BJ (cell line): Measurements from ENCODE around the gene CLEC1A. TPM values are rescaled to one million over a fixed set of nuclear protein-coding genes. Genes with fewer than 3 reads are reported as not detected.

ENCODE experiments used
- CTCF ChIA-PET: fragments of 350-600 bp; formaldehyde crosslinking; extraction: SDS; loops from one replicate; lab custom pipeline; 2021; ENCODE audit warnings: antibody characterized with exemption, inconsistent platforms; lab: Yijun Ruan, JAX
- POLR2A ChIA-PET: fragments of 300-600 bp; sonication (Branson Sonifier 250); formaldehyde crosslinking; extraction: SDS; loops from one replicate; lab custom pipeline; 2021; ENCODE audit warnings: antibody characterized with exemption; lab: Charles Lee
- DNase-seq: peaks from one replicate; pipeline ENCODE4 v3.0.0-alpha.2; 2011; ENCODE audit warnings: low read depth
- H3K27me3 ChIP-seq: 2 replicates; pipeline ENCODE4 v1.6.0; 2011; ENCODE audit warnings: low read length; ENCODE audit not compliant: control insufficient read depth, insufficient read depth
- H3K36me3 ChIP-seq: 2 replicates; pipeline ENCODE4 v1.5.1; 2011; ENCODE audit warnings: low read length; ENCODE audit not compliant: control insufficient read depth, insufficient read depth
- H3K4me3 ChIP-seq: 2 replicates; pipeline ENCODE4 v1.5.1; 2011; ENCODE audit warnings: low read depth, mild to moderate bottlenecking, control low read depth, low read length
- polyA plus RNA-seq: library from polyadenylated mRNA; depleted of rRNA; stranded (reverse); fragments of >200 nt; gene quantifications from 2 replicates; pipeline ENCODE4 v1.2.3, GENCODE V29; 2011
- TF ChIP-seq, protein P1 (sequence below): IDR thresholded peaks from 2 replicates; pipeline ENCODE4 v1.5.1; 2011; ENCODE audit warnings: low read depth, mild to moderate bottlenecking, control low read depth, inconsistent platforms, low read length, moderate library complexity; ENCODE audit not compliant: insufficient read depth

Gene CLEC1A
- polyA plus RNA-seq, 1 experiment, result 0.80 TPM

GRCh38 chr12:10128687-10129086 lies 29.9 kb upstream of the CLEC1A start:
- CTCF ChIA-PET, result interaction anchor here (2.1 kb wide), 1 partner anchor 11 kb away, joined by 8 read pairs; no protein-coding TSS in a partner anchor
- TF ChIP-seq, protein P1, sequence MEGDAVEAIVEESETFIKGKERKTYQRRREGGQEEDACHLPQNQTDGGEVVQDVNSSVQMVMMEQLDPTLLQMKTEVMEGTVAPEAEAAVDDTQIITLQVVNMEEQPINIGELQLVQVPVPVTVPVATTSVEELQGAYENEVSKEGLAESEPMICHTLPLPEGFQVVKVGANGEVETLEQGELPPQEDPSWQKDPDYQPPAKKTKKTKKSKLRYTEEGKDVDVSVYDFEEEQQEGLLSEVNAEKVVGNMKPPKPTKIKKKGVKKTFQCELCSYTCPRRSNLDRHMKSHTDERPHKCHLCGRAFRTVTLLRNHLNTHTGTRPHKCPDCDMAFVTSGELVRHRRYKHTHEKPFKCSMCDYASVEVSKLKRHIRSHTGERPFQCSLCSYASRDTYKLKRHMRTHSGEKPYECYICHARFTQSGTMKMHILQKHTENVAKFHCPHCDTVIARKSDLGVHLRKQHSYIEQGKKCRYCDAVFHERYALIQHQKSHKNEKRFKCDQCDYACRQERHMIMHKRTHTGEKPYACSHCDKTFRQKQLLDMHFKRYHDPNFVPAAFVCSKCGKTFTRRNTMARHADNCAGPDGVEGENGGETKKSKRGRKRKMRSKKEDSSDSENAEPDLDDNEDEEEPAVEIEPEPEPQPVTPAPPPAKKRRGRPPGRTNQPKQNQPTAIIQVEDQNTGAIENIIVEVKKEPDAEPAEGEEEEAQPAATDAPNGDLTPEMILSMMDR, result no peak

DNA sequence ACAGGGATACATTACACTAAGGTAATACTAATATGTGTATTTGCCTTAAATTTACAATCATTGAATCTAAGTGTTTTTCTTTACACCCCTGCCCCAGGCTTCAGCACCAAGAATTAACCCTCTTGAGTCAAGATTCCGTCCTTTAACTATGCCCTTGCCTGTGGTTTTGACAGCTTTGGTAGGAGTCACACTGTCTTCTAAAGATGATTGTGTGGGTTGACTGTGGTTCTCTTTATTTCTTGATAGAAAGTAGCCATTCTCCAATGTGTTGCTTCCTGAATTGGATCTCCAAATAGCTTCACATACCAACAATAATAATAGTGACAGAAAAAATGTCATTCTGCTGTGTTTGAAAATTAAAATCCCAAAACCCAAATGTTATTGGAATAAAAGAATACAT lies 27.6 kb upstream of the CLEC1A start:
- Histone ChIP-seq H3K4me3 (no peak overlapping the region), H3K36me3 (no peaks in the 10 kb centered on the region), H3K27me3 (no peaks in the 10 kb centered on the region)
- TF ChIP-seq, protein P1, result no peak
- ChIA-PET CTCF (interaction anchor here (0.6 to 2.0 kb wide), 2 partner anchors 10 to 769 kb away, joined by 3 to 5 read pairs; no protein-coding TSS in a partner anchor), POLR2A (no interaction called here)
- no peak for DNase-seq

More at GRCh38 chr12:10128687-10129086, 29.9 kb upstream of the CLEC1A start:
- Histone ChIP-seq H3K4me3 (no peak overlapping the region), H3K36me3 (no peaks in the 10 kb centered on the region), H3K27me3 (no peaks in the 10 kb centered on the region)
- no peak for DNase-seq
- POLR2A ChIA-PET, result no interaction called here

GRCh38 chr12:10122689-10123088 lies 23.9 kb upstream of the CLEC1A start:
- H3K36me3 ChIP-seq, result no peaks in the 10 kb centered on the region
- POLR2A ChIA-PET, result no interaction called here
- DNase-seq, result no peak
- TF ChIP-seq, protein P1, result no peak
- CTCF ChIA-PET, result no interaction called here
- H3K27me3 ChIP-seq, result no peaks in the 10 kb centered on the region
- H3K4me3 ChIP-seq, result no peak overlapping the region

DNA sequence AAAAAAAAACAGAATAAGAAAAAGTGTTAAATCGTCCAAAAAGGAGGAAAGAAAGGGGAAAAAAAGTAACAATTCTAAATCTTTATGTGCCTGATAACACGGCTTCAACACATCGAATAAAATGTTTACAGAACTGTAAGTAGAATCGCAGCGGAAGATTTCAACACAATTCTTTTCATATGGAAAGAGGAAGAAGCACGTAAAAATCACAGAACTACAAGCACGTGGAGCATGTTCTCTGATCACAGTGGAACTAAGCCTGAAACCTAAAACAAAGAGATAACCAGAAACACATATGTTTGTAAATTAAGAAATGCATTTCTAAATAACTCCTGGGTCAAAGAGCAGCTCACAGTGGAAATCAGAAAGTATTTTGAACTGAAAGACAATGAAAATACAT lies 22.5 kb upstream of the CLEC1A start:
- POLR2A ChIA-PET, result no interaction called here
- DNase-seq, result no peak
- CTCF ChIA-PET, result no interaction called here
- Histone ChIP-seq H3K4me3 (no peak overlapping the region), H3K27me3 (no peaks in the 10 kb centered on the region), H3K36me3 (no peaks in the 10 kb centered on the region)
- TF ChIP-seq, protein P1, result no peak

- no peak for DNase-seq
- Histone ChIP-seq H3K36me3 (no peaks in the 10 kb centered on the region), H3K4me3 (no peak overlapping the region), H3K27me3 (no peaks in the 10 kb centered on the region)
- ChIA-PET CTCF (no interaction called here), POLR2A (interaction anchor here (0.6 kb wide), 1 partner anchor 81 kb away, joined by 4 read pairs; no protein-coding TSS in a partner anchor)
- TF ChIP-seq, protein P1, result no peak
Measured at GRCh38 chr12:10119066-10119465, 20.3 kb upstream of the CLEC1A start.
